GM21529 (cell line): ENCODE results near the gene MYO18B.
"Not testable (repeated sequence)": the region's sequence is repeated elsewhere in the genome, so short reads cannot be mapped to it uniquely, and the experiment has no call there.

Experiments used
- ATAC-seq: cut with Tn5 transposase; IDR thresholded peaks from one replicate; pipeline ENCODE4 v1.9.1; 2021; ENCODE audit not compliant: unreplicated experiment

Gene MYO18B

GRCh38 chr22:25741692-25742626, at the start of gene MYO18B:
Gene MYO18B, plus strand, starts transcription at chr22:25742188. Its CDS starts 18,905 bp downstream, at chr22:25761093.
- no peak for ATAC-seq

GRCh38 chr22:25692397-25693267, 49.4 kb upstream of the MYO18B start:
- ATAC-seq: no peak

GRCh38 chr22:25693268-25693565, 48.8 kb upstream of the MYO18B start:
- ATAC-seq: no peak

GRCh38 chr22:25694196-25694907, 47.6 kb upstream of the MYO18B start:
- no peak for ATAC-seq

GRCh38 chr22:25695146-25695545, 46.8 kb upstream of the MYO18B start:
- no peak for ATAC-seq

GRCh38 chr22:25696763-25697162, 45.2 kb upstream of the MYO18B start:
- no peak for ATAC-seq

- ATAC-seq: no peak
Observed at GRCh38 chr22:25697181-25697664, 44.8 kb upstream of the MYO18B start.

- no peak for ATAC-seq
Observed at GRCh38 chr22:25697978-25698377, 44.0 kb upstream of the MYO18B start.

- ATAC-seq: no peak
Observed at GRCh38 chr22:25698461-25698860, 43.5 kb upstream of the MYO18B start.

- no peak for ATAC-seq
Observed at GRCh38 chr22:25698978-25699377, 43.0 kb upstream of the MYO18B start.

- ATAC-seq: no peak
Observed at GRCh38 chr22:25701056-25701780, 40.8 kb upstream of the MYO18B start.

- no peak for ATAC-seq
Observed at GRCh38 chr22:25702040-25702439, 39.9 kb upstream of the MYO18B start.

GRCh38 chr22:25702571-25703167, 39.3 kb upstream of the MYO18B start:
- no peak for ATAC-seq

- no peak for ATAC-seq
Observed at GRCh38 chr22:25704701-25705100, 37.3 kb upstream of the MYO18B start.

GRCh38 chr22:25706197-25706596, 35.8 kb upstream of the MYO18B start:
- no peak for ATAC-seq

GRCh38 chr22:25708430-25708829, 33.6 kb upstream of the MYO18B start:
- ATAC-seq: not testable (repeated sequence)

GRCh38 chr22:25709758-25710157, 32.2 kb upstream of the MYO18B start:
- ATAC-seq: no peak

GRCh38 chr22:25710501-25710900, 31.5 kb upstream of the MYO18B start:
- ATAC-seq: no peak

GRCh38 chr22:25711491-25711890, 30.5 kb upstream of the MYO18B start:
- no peak for ATAC-seq
